ENCODE data around the gene MYO9B.

MYO9B gene

GRCh38 chr19:17118957-17119356, 43.4 kb downstream of the MYO9B start:
- H3K4me2 ChIP-seq (ENCODE audit: low read depth, low read length, poor library complexity, severe bottlenecking), result no peak overlapping the region
- H2AFZ ChIP-seq (ENCODE audit: low read length), result no peak overlapping the region
- H4K20me1 ChIP-seq (ENCODE audit: insufficient read depth, low read length, poor library complexity, severe bottlenecking), result peaks cover 6% of the 10 kb centered on the region
- peaks cover 17% of the 10 kb centered on the region; the same call in 1 of the 2 replicates for H3K79me2 ChIP-seq (ENCODE audit: insufficient read depth, low read length)
- no peak for TF ChIP-seq EZH2phosphoT487 (IDR thresholded peaks at IDR 0.05; ENCODE audit: borderline replicate concordance)
- H3K9me2 ChIP-seq (replicated peaks; ENCODE audit: low read depth, low read length), result no peaks in the 10 kb centered on the region
- H3K9ac ChIP-seq (ENCODE audit: low read depth, low read length, poor library complexity, severe bottlenecking), result no peak overlapping the region
- H3F3A ChIP-seq (ENCODE audit: low read depth), result no peaks in the 10 kb centered on the region
- peaks cover 30% of the 10 kb centered on the region; the same call in 1 of the 2 replicates for H3K36me3 ChIP-seq (ENCODE audit: insufficient read depth, low read length)
- no peaks in the 10 kb centered on the region for H3K4me1 ChIP-seq (ENCODE audit: insufficient read depth, low read length, poor library complexity, severe bottlenecking)
- H3K9me3 ChIP-seq (ENCODE audit: insufficient read depth, low read depth, low read length), result no peaks in the 10 kb centered on the region
- no peak overlapping the region for H3K4me3 ChIP-seq (ENCODE audit: low read length, poor library complexity, severe bottlenecking)
- no peaks in the 10 kb centered on the region for H3K27me3 ChIP-seq (ENCODE audit: insufficient read depth, low read length, poor library complexity, severe bottlenecking)

DNA sequence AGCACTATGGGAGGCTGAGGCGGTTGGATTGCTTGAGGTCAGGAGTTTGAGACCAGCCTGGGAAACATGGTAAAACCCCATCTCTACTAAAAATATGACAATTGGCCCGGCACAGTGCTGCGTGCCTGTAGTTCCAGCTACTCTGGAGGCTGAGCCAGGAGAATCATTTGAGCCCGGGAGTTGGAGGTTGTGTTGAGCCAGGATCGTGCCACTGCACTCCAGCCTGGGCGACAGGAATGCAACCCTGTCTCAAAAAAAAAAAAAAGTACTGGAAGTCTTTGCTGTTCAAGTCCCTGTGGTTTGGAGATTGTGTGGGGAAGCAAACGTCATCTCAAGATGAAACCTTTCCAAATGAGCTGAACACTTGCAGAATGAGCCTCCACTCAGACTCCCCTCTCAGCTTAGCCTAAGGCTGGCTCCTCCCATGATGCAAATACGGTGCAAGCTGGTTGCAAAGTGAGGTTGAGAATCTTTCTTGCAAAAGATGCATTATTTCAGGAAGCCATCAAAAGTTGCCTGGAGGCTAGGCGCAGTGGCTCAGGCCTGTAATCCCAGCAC, 46.2 kb downstream of the MYO9B start:
- no peak overlapping the region for H3K4me3 ChIP-seq (ENCODE audit: low read length, poor library complexity, severe bottlenecking)
- no peak overlapping the region for H2AFZ ChIP-seq (ENCODE audit: low read length)

GRCh38 chr19:17123041-17123440, 47.5 kb downstream of the MYO9B start:
- no peak overlapping the region for H2AFZ ChIP-seq (ENCODE audit: low read length)
- H3K4me1 ChIP-seq (ENCODE audit: insufficient read depth, low read length, poor library complexity, severe bottlenecking), result no peaks in the 10 kb centered on the region
- peaks cover 7% of the 10 kb centered on the region; the same call in 1 of the 2 replicates for H3K79me2 ChIP-seq (ENCODE audit: insufficient read depth, low read length)
- peaks cover 27% of the 10 kb centered on the region; the same call in 1 of the 2 replicates for H3K36me3 ChIP-seq (ENCODE audit: insufficient read depth, low read length)
- no peaks in the 10 kb centered on the region for H3K9me3 ChIP-seq (ENCODE audit: insufficient read depth, low read depth, low read length)
- no peak overlapping the region for H3K9ac ChIP-seq (ENCODE audit: low read depth, low read length, poor library complexity, severe bottlenecking)
- H3K27me3 ChIP-seq (ENCODE audit: insufficient read depth, low read length, poor library complexity, severe bottlenecking), result no peaks in the 10 kb centered on the region
- H4K20me1 ChIP-seq (ENCODE audit: insufficient read depth, low read length, poor library complexity, severe bottlenecking), result peaks cover 4% of the 10 kb centered on the region
- no peaks in the 10 kb centered on the region for H3K9me2 ChIP-seq (replicated peaks; ENCODE audit: low read depth, low read length)
- TF ChIP-seq CTCF (conservative IDR thresholded peaks at IDR 0.05; ENCODE audit: low read length), result no peak
- no peak for TF ChIP-seq EZH2phosphoT487 (IDR thresholded peaks at IDR 0.05; ENCODE audit: borderline replicate concordance)
- no peak overlapping the region for H3K4me3 ChIP-seq (ENCODE audit: low read length, poor library complexity, severe bottlenecking)
- H3K4me2 ChIP-seq (ENCODE audit: low read depth, low read length, poor library complexity, severe bottlenecking), result no peak overlapping the region
- H3F3A ChIP-seq (ENCODE audit: low read depth), result no peaks in the 10 kb centered on the region

More for the DNA sequence above, 46.2 kb downstream of the MYO9B start:
- H3K4me1 ChIP-seq (ENCODE audit: insufficient read depth, low read length, poor library complexity, severe bottlenecking), result no peaks in the 10 kb centered on the region
- peaks cover 21% of the 10 kb centered on the region; the same call in 1 of the 2 replicates for H3K36me3 ChIP-seq (ENCODE audit: insufficient read depth, low read length)
- H3K4me2 ChIP-seq (ENCODE audit: low read depth, low read length, poor library complexity, severe bottlenecking), result no peak overlapping the region
- H3K9me2 ChIP-seq (replicated peaks; ENCODE audit: low read depth, low read length), result no peaks in the 10 kb centered on the region
- peaks cover 6% of the 10 kb centered on the region for H4K20me1 ChIP-seq (ENCODE audit: insufficient read depth, low read length, poor library complexity, severe bottlenecking)
- TF ChIP-seq EZH2phosphoT487 (IDR thresholded peaks at IDR 0.05; ENCODE audit: borderline replicate concordance) (no peak), CTCF (conservative IDR thresholded peaks at IDR 0.05; ENCODE audit: low read length) (no peak)
- no peaks in the 10 kb centered on the region for H3F3A ChIP-seq (ENCODE audit: low read depth)
- H3K79me2 ChIP-seq (ENCODE audit: insufficient read depth, low read length), result peaks cover 7% of the 10 kb centered on the region; the same call in 1 of the 2 replicates
- no peak overlapping the region for H3K9ac ChIP-seq (ENCODE audit: low read depth, low read length, poor library complexity, severe bottlenecking)
- no peaks in the 10 kb centered on the region for H3K9me3 ChIP-seq (ENCODE audit: insufficient read depth, low read depth, low read length)
- H3K27me3 ChIP-seq (ENCODE audit: insufficient read depth, low read length, poor library complexity, severe bottlenecking), result no peaks in the 10 kb centered on the region

DNA sequence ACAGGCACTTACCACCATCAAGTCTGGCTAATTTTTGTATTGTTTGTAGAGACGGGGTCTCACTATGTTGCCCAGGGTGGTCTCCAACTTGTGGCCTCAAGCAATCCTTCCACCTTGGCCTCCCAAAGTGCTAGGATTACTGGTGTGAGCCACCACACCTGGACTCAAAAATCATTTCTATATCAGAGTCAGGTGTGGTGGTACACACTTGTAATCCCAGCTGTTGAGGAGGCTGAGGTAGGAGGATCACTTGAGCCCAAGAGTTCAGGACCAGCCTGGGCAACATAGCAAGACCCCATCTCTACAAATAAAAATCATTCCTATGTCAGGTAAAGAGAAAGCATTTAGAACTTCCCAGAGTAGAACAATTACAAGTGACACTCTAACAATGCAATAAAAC, 48.4 kb downstream of the MYO9B start:
- TF ChIP-seq CTCF (conservative IDR thresholded peaks at IDR 0.05; ENCODE audit: low read length), result no peak
- no peak overlapping the region for H2AFZ ChIP-seq (ENCODE audit: low read length)
- H3K79me2 ChIP-seq (ENCODE audit: insufficient read depth, low read length), result peaks cover 3% of the 10 kb centered on the region; the same call in 1 of the 2 replicates
- H3F3A ChIP-seq (ENCODE audit: low read depth), result no peaks in the 10 kb centered on the region
- H3K4me2 ChIP-seq (ENCODE audit: low read depth, low read length, poor library complexity, severe bottlenecking), result no peak overlapping the region
- H3K9me3 ChIP-seq (ENCODE audit: insufficient read depth, low read depth, low read length), result no peaks in the 10 kb centered on the region
- peaks cover 27% of the 10 kb centered on the region; the same call in 1 of the 2 replicates for H3K36me3 ChIP-seq (ENCODE audit: insufficient read depth, low read length)
- H3K4me1 ChIP-seq (ENCODE audit: insufficient read depth, low read length, poor library complexity, severe bottlenecking), result no peaks in the 10 kb centered on the region
- H4K20me1 ChIP-seq (ENCODE audit: insufficient read depth, low read length, poor library complexity, severe bottlenecking), result no peaks in the 10 kb centered on the region
- no peaks in the 10 kb centered on the region for H3K9me2 ChIP-seq (replicated peaks; ENCODE audit: low read depth, low read length)
- H3K9ac ChIP-seq (ENCODE audit: low read depth, low read length, poor library complexity, severe bottlenecking), result no peak overlapping the region
- no peaks in the 10 kb centered on the region for H3K27me3 ChIP-seq (ENCODE audit: insufficient read depth, low read length, poor library complexity, severe bottlenecking)
- no peak overlapping the region for H3K4me3 ChIP-seq (ENCODE audit: low read length, poor library complexity, severe bottlenecking)
